HG03095 (cell line): ENCODE measurements around the gene ANKRD33B.
A peak's percentile ranks its signal among the peaks of the same experiment; 100 is the strongest.

Experiments used
- ATAC-seq: cut with Tn5 transposase; IDR thresholded peaks from one replicate; pipeline ENCODE4 v1.9.1; 2021; ENCODE audit warnings: moderate library complexity; ENCODE audit not compliant: unreplicated experiment

ANKRD33B gene

GRCh38 chr5:10688651-10689171, 124.8 kb downstream of the ANKRD33B start:
- ATAC-seq, result no peak

- ATAC-seq, result no peak
Measured at GRCh38 chr5:10689391-10690081, 125.7 kb downstream of the ANKRD33B start.

GRCh38 chr5:10690460-10691440, 126.9 kb downstream of the ANKRD33B start:
- no peak for ATAC-seq

GRCh38 chr5:10691826-10692785, 128.2 kb downstream of the ANKRD33B start:
- no peak for ATAC-seq

- ATAC-seq, result no peak
Measured at GRCh38 chr5:10695055-10695649, 131.3 kb downstream of the ANKRD33B start.

GRCh38 chr5:10695759-10696543, 132.1 kb downstream of the ANKRD33B start:
- no peak for ATAC-seq

GRCh38 chr5:10699281-10699874, 135.5 kb downstream of the ANKRD33B start:
- ATAC-seq, result peak; percentile 41

- ATAC-seq, result peak; percentile 71
Measured at GRCh38 chr5:10699987-10700386, 136.1 kb downstream of the ANKRD33B start.

- ATAC-seq, result peak; percentile 2
Measured at GRCh38 chr5:10700516-10700915, 136.6 kb downstream of the ANKRD33B start.

- no peak for ATAC-seq
Measured at GRCh38 chr5:10701567-10702039, 137.7 kb downstream of the ANKRD33B start.

- no peak for ATAC-seq
Measured at GRCh38 chr5:10702040-10702629, 138.3 kb downstream of the ANKRD33B start.

GRCh38 chr5:10702911-10703491, 139.1 kb downstream of the ANKRD33B start:
- ATAC-seq, result no peak

- ATAC-seq, result no peak
Measured at GRCh38 chr5:10703676-10704075, 139.8 kb downstream of the ANKRD33B start.

- no peak for ATAC-seq
Measured at GRCh38 chr5:10704949-10705621, 141.2 kb downstream of the ANKRD33B start.

- no peak for ATAC-seq
Measured at GRCh38 chr5:10705747-10706146, 141.9 kb downstream of the ANKRD33B start.

GRCh38 chr5:10706326-10706725, 142.5 kb downstream of the ANKRD33B start:
- no peak for ATAC-seq
